Fibroblast of the conjunctiva (primary cell): ENCODE measurements around the gene TOP3B.
"Not testable (repeated sequence)": the region's sequence is repeated elsewhere in the genome, so short reads cannot be mapped to it uniquely, and the experiment has no call there.

Experiments
- DNase-seq: peaks from one replicate; pipeline ENCODE4 v3.0.0-alpha.2; 2010; ENCODE audit warnings: low read depth

The TOP3B gene

GRCh38 chr22:21922370-21923162, 60.0 kb downstream of the TOP3B start:
- no peak for DNase-seq

- DNase-seq: no peak
Observed at GRCh38 chr22:21921729-21922128, 60.9 kb downstream of the TOP3B start.

- DNase-seq: no peak
Observed at GRCh38 chr22:21921184-21921721, 61.3 kb downstream of the TOP3B start.

GRCh38 chr22:21920341-21921183, 62.0 kb downstream of the TOP3B start:
- no peak for DNase-seq

GRCh38 chr22:21919526-21920307, 62.9 kb downstream of the TOP3B start:
- DNase-seq: no peak

- no peak for DNase-seq
Observed at GRCh38 chr22:21918466-21919185, 64.0 kb downstream of the TOP3B start.

- DNase-seq: no peak
Observed at GRCh38 chr22:21917959-21918261, 64.7 kb downstream of the TOP3B start.

- peak; percentile 10 for DNase-seq
Observed at GRCh38 chr22:21917181-21917958, 65.2 kb downstream of the TOP3B start.

GRCh38 chr22:21916309-21916918, 66.2 kb downstream of the TOP3B start:
- no peak for DNase-seq

- no peak for DNase-seq
Observed at GRCh38 chr22:21915624-21916308, 66.8 kb downstream of the TOP3B start.

- not testable (repeated sequence) for DNase-seq
Observed at GRCh38 chr22:21914033-21914642, 68.4 kb downstream of the TOP3B start.

- not testable (repeated sequence) for DNase-seq
Observed at GRCh38 chr22:21910367-21910766, 72.2 kb downstream of the TOP3B start.

- no peak for DNase-seq
Observed at GRCh38 chr22:21909871-21910270, 72.7 kb downstream of the TOP3B start.

GRCh38 chr22:21907638-21908522, 74.7 kb downstream of the TOP3B start:
- DNase-seq: no peak
